ENCODE measurements around the gene DRD2. TPM values are rescaled to one million over a fixed set of nuclear protein-coding genes. Genes with fewer than 3 reads are reported as not detected.

DRD2 gene
- total RNA-seq, 1 donor from 2014 or later: 2.9 TPM

DNA sequence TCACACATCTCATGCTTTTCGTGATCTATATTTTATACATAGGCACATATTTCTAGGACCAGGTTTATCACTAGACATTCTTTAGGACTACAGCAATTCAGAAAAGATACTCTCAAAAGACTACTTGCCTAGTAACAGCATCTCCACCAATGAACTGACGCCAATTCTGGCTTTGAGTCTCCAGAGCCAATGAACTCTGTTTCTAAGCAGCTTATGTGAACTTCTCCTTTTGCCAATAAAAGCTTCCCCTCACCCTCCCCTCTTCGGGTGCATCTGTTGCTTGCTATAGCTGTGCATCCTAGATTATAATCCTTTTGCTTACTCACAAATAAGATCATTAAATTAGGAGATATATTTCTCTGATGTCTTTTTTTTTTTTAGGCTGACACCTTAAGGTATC, 99.0 kb downstream of the DRD2 start:
- H3K27me3 Mint-ChIP-seq (ENCODE audit: low read depth): peaks cover 13% of the 10 kb centered on the region
- TF ChIP-seq, protein P1, sequence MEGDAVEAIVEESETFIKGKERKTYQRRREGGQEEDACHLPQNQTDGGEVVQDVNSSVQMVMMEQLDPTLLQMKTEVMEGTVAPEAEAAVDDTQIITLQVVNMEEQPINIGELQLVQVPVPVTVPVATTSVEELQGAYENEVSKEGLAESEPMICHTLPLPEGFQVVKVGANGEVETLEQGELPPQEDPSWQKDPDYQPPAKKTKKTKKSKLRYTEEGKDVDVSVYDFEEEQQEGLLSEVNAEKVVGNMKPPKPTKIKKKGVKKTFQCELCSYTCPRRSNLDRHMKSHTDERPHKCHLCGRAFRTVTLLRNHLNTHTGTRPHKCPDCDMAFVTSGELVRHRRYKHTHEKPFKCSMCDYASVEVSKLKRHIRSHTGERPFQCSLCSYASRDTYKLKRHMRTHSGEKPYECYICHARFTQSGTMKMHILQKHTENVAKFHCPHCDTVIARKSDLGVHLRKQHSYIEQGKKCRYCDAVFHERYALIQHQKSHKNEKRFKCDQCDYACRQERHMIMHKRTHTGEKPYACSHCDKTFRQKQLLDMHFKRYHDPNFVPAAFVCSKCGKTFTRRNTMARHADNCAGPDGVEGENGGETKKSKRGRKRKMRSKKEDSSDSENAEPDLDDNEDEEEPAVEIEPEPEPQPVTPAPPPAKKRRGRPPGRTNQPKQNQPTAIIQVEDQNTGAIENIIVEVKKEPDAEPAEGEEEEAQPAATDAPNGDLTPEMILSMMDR (conservative IDR thresholded peaks at IDR 0.05): no peak
- H3K27ac Mint-ChIP-seq (ENCODE audit: unreplicated experiment): no peak overlapping the region
- H3K4me3 Mint-ChIP-seq: no peak overlapping the region
- DNase-seq (ENCODE audit: low read depth, low spot score): no peak
- H3K9me3 Mint-ChIP-seq: peaks cover 5% of the 10 kb centered on the region
- no peaks in the 10 kb centered on the region for H3K36me3 Mint-ChIP-seq (ENCODE audit: low read depth)
- peaks cover 5% of the 10 kb centered on the region for H3K4me1 Mint-ChIP-seq

DNA sequence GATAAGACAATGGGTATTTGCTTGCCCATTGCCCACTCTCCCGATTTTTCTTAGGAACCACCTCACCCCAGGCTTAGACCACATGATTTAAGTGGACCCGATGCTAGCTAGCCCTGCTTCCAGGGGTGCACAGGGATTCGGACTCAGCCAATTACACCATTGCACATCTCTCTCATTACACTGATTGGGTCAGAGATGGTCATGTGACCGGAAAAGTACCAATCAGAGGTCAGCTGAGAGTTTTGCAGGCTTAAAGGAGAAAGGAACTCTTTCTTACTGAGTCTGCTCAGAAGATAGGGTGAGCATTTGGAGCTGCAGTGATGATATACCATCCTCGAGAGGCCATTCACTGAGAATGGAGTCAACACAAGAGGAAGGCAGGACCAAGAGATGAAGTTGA, 99.8 kb downstream of the DRD2 start:
- Mint-ChIP-seq H3K27ac (ENCODE audit: unreplicated experiment) (no peak overlapping the region), H3K4me3 (no peak overlapping the region), H3K9me3 (peaks cover 4% of the 10 kb centered on the region), H3K27me3 (ENCODE audit: low read depth) (peaks cover 11% of the 10 kb centered on the region), H3K36me3 (ENCODE audit: low read depth) (no peaks in the 10 kb centered on the region), H3K4me1 (peaks cover 5% of the 10 kb centered on the region)
- no peak for DNase-seq (ENCODE audit: low read depth, low spot score)
- TF ChIP-seq, protein P1 (conservative IDR thresholded peaks at IDR 0.05): no peak

DNA sequence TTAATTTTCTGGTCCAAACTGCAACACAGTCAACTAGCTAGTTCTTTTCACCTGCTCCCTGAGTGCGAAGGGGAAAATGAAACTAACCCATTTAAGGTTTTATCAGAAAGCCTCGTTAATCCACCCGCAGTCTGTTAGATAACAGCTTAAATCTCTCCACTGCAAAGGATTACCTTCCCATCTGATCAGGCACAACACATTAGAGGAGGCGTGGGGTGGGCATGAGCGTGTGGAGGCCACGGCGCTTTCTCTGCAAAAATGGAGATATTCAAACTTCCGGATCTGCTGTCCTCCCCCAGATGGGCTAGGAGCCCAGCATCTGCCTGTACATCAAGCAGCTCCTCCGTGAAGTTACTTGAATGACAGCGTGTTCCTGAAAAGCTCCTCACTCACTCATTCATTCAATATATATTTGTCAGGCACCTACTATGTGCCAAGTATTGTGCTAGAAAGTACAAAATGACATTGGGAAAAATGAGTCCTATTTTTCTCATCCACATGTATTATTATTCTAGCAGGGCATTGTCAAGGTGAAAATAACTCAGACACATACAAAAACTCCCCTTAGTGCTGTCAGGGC, 101.1 kb downstream of the DRD2 start:
- Mint-ChIP-seq H3K36me3 (ENCODE audit: low read depth) (no peaks in the 10 kb centered on the region), H3K27me3 (ENCODE audit: low read depth) (peaks cover 8% of the 10 kb centered on the region), H3K4me3 (no peak overlapping the region), H3K9me3 (no peaks in the 10 kb centered on the region), H3K4me1 (peaks cover 5% of the 10 kb centered on the region), H3K27ac (ENCODE audit: unreplicated experiment) (no peak overlapping the region)
- DNase-seq (ENCODE audit: low read depth, low spot score): no peak
- TF ChIP-seq, protein P1 (conservative IDR thresholded peaks at IDR 0.05): no peak

DNA sequence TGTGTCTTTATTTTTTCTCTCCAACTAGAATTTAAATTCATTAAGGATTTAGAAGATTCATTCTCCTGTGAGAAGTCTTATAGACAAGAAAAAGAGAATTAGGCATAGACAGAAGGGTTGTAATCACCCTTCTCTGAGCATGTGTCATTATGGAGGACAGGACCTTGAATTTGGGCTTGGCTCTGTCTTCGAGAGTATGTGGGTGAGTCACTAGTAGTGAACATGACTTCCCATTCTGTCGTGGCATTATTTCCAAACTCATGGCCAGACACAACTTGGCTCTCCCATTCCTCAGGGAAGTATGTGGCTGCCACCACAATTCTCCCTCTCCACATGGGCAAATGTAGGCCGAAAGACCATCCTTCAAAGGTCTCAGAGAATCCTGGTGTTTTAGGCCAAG, 101.9 kb downstream of the DRD2 start:
- TF ChIP-seq, protein P1 (conservative IDR thresholded peaks at IDR 0.05): no peak
- no peak overlapping the region for H3K27ac Mint-ChIP-seq (ENCODE audit: unreplicated experiment)
- no peak for DNase-seq (ENCODE audit: low read depth, low spot score)
- H3K27me3 Mint-ChIP-seq (ENCODE audit: low read depth): peaks cover 8% of the 10 kb centered on the region
- peaks cover 5% of the 10 kb centered on the region for H3K4me1 Mint-ChIP-seq
- no peaks in the 10 kb centered on the region for H3K36me3 Mint-ChIP-seq (ENCODE audit: low read depth)
- H3K4me3 Mint-ChIP-seq: no peak overlapping the region
- H3K9me3 Mint-ChIP-seq: no peaks in the 10 kb centered on the region

DNA sequence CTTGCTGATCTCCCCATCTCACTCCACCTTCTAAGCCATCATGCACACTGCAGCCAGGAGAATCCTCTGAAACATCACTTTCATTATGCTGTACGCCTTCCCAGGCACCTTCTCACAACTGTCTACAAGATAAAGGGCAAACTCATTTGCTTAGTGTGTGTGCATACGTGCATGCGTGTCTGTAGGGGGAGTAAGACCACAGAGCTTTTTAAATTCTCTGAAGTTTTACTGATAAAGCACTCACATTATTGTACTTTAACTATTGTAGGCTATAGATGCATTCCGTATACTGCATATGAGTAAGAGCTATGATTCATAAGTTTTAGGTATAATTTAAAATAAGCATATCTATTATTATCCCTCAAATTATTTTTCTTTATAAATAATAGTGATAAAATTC, 102.9 kb downstream of the DRD2 start:
- TF ChIP-seq, protein P1 (conservative IDR thresholded peaks at IDR 0.05): peak; percentile 18
- Mint-ChIP-seq H3K4me1 (no peaks in the 10 kb centered on the region), H3K27ac (ENCODE audit: unreplicated experiment) (no peak overlapping the region), H3K9me3 (no peaks in the 10 kb centered on the region), H3K4me3 (no peak overlapping the region), H3K36me3 (ENCODE audit: low read depth) (no peaks in the 10 kb centered on the region), H3K27me3 (ENCODE audit: low read depth) (peaks cover 2% of the 10 kb centered on the region)
- no peak for DNase-seq (ENCODE audit: low read depth, low spot score)

Data from neural crest cell (in vitro differentiated cells).